K562 (cell line): Measurements from ENCODE around the gene DGUOK.

Source experiments
- BACH1 ChIP-seq: fragments of 200-800 bp; sonication (Bioruptor generic); IDR thresholded peaks from 2 replicates; pipeline ENCODE4 v1.6.1; 2016; ENCODE audit warnings: missing genetic modification characterization, missing compliant biosample characterization
- E2F4 ChIP-seq: sonication (generic); formaldehyde crosslinking; IDR thresholded peaks from 2 replicates; pipeline ENCODE4 v1.8.0; 2022; ENCODE audit warnings: mild to moderate bottlenecking, low read depth, missing genetic modification reagents
- FOSL1 ChIP-seq: fragments of 200-800 bp; sonication (Bioruptor generic); conservative IDR thresholded peaks from 2 replicates; pipeline ENCODE4 v1.6.1; 2016; ENCODE audit warnings: missing genetic modification characterization, missing compliant biosample characterization
- FOXK2 ChIP-seq, 2 experiments: fragments of 450-650 bp; IDR thresholded peaks in 1 of 2; conservative IDR thresholded peaks in 1 of 2; 2 replicates each; pipeline ENCODE4 v1.6.1; 2016; ENCODE audit warnings: low read depth in 2 of 2, mild to moderate bottlenecking in 1 of 2
- FUS ChIP-seq: fragments of 200-400 bp; formaldehyde crosslinking; optimal IDR thresholded peaks from 2 replicates; pipeline ENCODE3; 2017; ENCODE audit warnings: low read depth, low read length
- HDAC3 ChIP-seq: fragments of 450-650 bp; IDR thresholded peaks from 2 replicates; pipeline ENCODE4 v1.6.1; 2018; ENCODE audit warnings: borderline replicate concordance, mild to moderate bottlenecking, moderate library complexity; ENCODE audit not compliant: partially characterized antibody
- KAT8 ChIP-seq: fragments of 450-650 bp; IDR thresholded peaks from 2 replicates; pipeline ENCODE4 v1.6.1; 2016; ENCODE audit warnings: low read depth, mild to moderate bottlenecking
- NFE2L1 ChIP-seq: fragments of 450-650 bp; IDR thresholded peaks from 2 replicates; pipeline ENCODE4 v1.6.1; 2016; ENCODE audit warnings: missing genetic modification characterization, low read depth, mild to moderate bottlenecking, missing compliant biosample characterization, moderate library complexity, borderline replicate concordance
- TAF1 ChIP-seq: IDR thresholded peaks from 2 replicates; pipeline ENCODE4 v1.6.1; 2011; ENCODE audit warnings: mild to moderate bottlenecking, low read length, moderate library complexity; ENCODE audit not compliant: insufficient read depth, control insufficient read depth, severe bottlenecking; ENCODE audit errors: extremely low read depth
- TF ChIP-seq, protein P1 (sequence below), 3 experiments: IDR thresholded peaks in 2 of 3; conservative IDR thresholded peaks in 1 of 3; 2 replicates each; pipeline ENCODE4 v1.5.1; 2011 to 2012; ENCODE audit warnings: low read length in 3 of 3, mild to moderate bottlenecking in 3 of 3, control low read depth in 2 of 3, improper control_type of control experiment in 1 of 3, inconsistent platforms in 1 of 3, low read depth in 1 of 3, mixed read lengths in 1 of 3, moderate library complexity in 1 of 3; ENCODE audit not compliant: insufficient read depth in 2 of 3

GRCh38 chr2:73935641-73936040 is 9.0 kb downstream of the DGUOK start:
- TF ChIP-seq BACH1 (tag) (no peak), FUS (no peak), E2F4 (no peak), KAT8 (no peak), FOXK2 (conservative IDR thresholded peaks at IDR 0.05 in 1 of 2, IDR thresholded peaks at IDR 0.05 in 1 of 2; ENCODE audit: low read depth in 2 of 2) (no peak), TAF1 (no peak), FOSL1 (tag) (no peak), NFE2L1 (tag) (no peak), HDAC3 (no peak)
- TF ChIP-seq, protein P1, sequence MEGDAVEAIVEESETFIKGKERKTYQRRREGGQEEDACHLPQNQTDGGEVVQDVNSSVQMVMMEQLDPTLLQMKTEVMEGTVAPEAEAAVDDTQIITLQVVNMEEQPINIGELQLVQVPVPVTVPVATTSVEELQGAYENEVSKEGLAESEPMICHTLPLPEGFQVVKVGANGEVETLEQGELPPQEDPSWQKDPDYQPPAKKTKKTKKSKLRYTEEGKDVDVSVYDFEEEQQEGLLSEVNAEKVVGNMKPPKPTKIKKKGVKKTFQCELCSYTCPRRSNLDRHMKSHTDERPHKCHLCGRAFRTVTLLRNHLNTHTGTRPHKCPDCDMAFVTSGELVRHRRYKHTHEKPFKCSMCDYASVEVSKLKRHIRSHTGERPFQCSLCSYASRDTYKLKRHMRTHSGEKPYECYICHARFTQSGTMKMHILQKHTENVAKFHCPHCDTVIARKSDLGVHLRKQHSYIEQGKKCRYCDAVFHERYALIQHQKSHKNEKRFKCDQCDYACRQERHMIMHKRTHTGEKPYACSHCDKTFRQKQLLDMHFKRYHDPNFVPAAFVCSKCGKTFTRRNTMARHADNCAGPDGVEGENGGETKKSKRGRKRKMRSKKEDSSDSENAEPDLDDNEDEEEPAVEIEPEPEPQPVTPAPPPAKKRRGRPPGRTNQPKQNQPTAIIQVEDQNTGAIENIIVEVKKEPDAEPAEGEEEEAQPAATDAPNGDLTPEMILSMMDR (IDR thresholded peaks at IDR 0.05 in 2 of 3, conservative IDR thresholded peaks at IDR 0.05 in 1 of 3; ENCODE audit: insufficient read depth in 2 of 3, low read depth in 1 of 3, low read length in 3 of 3), result no peak
